OCI-LY7 (cell line): ENCODE data around the gene CALR3. TPM values are rescaled to one million over a fixed set of nuclear protein-coding genes. Genes with fewer than 3 reads are reported as not detected.
"Not testable (repeated sequence)": the region's sequence is repeated elsewhere in the genome, so short reads cannot be mapped to it uniquely, and the experiment has no call there.

Experiments
- BruUV-seq: library from RNA; stranded (reverse); fragments of 400-500 nt; replicated peaks from 2 replicates; lab custom pipeline; 2021; lab: Mats Ljungman, UMichigan
- CTCF ChIA-PET: fragments of 300-600 bp; sonication (Branson Sonifier 250); formaldehyde crosslinking; loops from one replicate; lab custom pipeline; 2022; ENCODE audit warnings: antibody characterized with exemption; ENCODE audit not compliant: unreplicated experiment; lab: Charles Lee
- POLR2A ChIA-PET: fragments of 300-600 bp; sonication (Branson Sonifier 250); formaldehyde crosslinking; loops from one replicate; lab custom pipeline; 2022; ENCODE audit warnings: antibody characterized with exemption; lab: Charles Lee
- DNase-seq: peaks from one replicate; pipeline ENCODE4 v3.0.0-alpha.2; 2015; ENCODE audit warnings: low spot score
- H2AFZ ChIP-seq: fragments of 200-600 bp; sonication (generic), shearing (Covaris generic); 2 replicates; pipeline ENCODE4 v1.6.1; 2014; ENCODE audit warnings: mild to moderate bottlenecking, antibody characterized with exemption, low read length, moderate library complexity
- H3K27ac ChIP-seq: fragments of 200-600 bp; sonication (generic); 2 replicates; pipeline ENCODE4 v1.5.1; 2014; ENCODE audit warnings: mixed run types, low read depth, mild to moderate bottlenecking, moderate library complexity, low read length, inconsistent platforms; ENCODE audit not compliant: poor library complexity, severe bottlenecking
- H3K36me3 ChIP-seq: fragments of 200-600 bp; sonication (generic); 2 replicates; pipeline ENCODE4 v1.6.1; 2014; ENCODE audit warnings: mild to moderate bottlenecking, antibody characterized with exemption, low read length, moderate library complexity, mixed read lengths; ENCODE audit not compliant: insufficient read depth
- H3K4me1 ChIP-seq: fragments of 200-600 bp; sonication (generic); 2 replicates; pipeline ENCODE4 v1.5.1; 2014; ENCODE audit warnings: mild to moderate bottlenecking, low read length; ENCODE audit not compliant: insufficient read depth, poor library complexity, severe bottlenecking
- H3K4me2 ChIP-seq: fragments of 200-600 bp; sonication (generic); 2 replicates; pipeline ENCODE4 v1.6.1; 2014; ENCODE audit warnings: mild to moderate bottlenecking, low read length
- H3K4me3 ChIP-seq: fragments of 200-600 bp; sonication (generic); 2 replicates; pipeline ENCODE4 v1.5.1; 2014; ENCODE audit warnings: mild to moderate bottlenecking, low read depth, low read length; ENCODE audit not compliant: poor library complexity, severe bottlenecking
- H3K79me2 ChIP-seq: fragments of 200-600 bp; sonication (generic); 2 replicates; pipeline ENCODE4 v1.6.1; 2016; ENCODE audit warnings: low read depth, mild to moderate bottlenecking, low read length, moderate library complexity, mixed read lengths; ENCODE audit not compliant: insufficient read depth
- H3K9me2 ChIP-seq: fragments of 200-600 bp; sonication (generic); 2 replicates; pipeline ENCODE4 v1.6.1; 2016; ENCODE audit warnings: mild to moderate bottlenecking, low read length, mixed read lengths; ENCODE audit not compliant: insufficient read depth
- H3K9me3 ChIP-seq: fragments of 200-600 bp; sonication (generic); 2 replicates; pipeline ENCODE4 v1.6.1; 2014; ENCODE audit warnings: mild to moderate bottlenecking, mixed run types, low read length, mixed read lengths
- H4K20me1 ChIP-seq: fragments of 200-600 bp; sonication (generic); 2 replicates; pipeline ENCODE4 v1.6.1; 2014; ENCODE audit warnings: mild to moderate bottlenecking, antibody characterized with exemption, low read length, moderate library complexity, mixed read lengths; ENCODE audit not compliant: insufficient read depth
- CTCF ChIP-seq: fragments of 200-600 bp; sonication (generic); conservative IDR thresholded peaks from 2 replicates; pipeline ENCODE4 v1.5.1; 2014; ENCODE audit warnings: mild to moderate bottlenecking, antibody characterized with exemption, low read length, moderate library complexity, mixed read lengths
- EZH2phosphoT487 ChIP-seq: fragments of 200-600 bp; sonication (generic); IDR thresholded peaks from 2 replicates; pipeline ENCODE4 v1.6.1; 2018; ENCODE audit warnings: low read depth, borderline replicate concordance, mild to moderate bottlenecking, mixed run types, antibody characterized with exemption, low read length, moderate library complexity, mixed read lengths
- intact Hi-C: fragments of 100-400 bp; cut with micrococcal nuclease; formaldehyde crosslinking; loops from one replicate; pipeline ENCODE4 v1.10.0; 2022; ENCODE audit not compliant: unreplicated experiment
- total RNA-seq, 2 experiments: library from RNA; depleted of rRNA in 1 of 2; stranded (reverse); fragments of >200 nt in 1 of 2; shearing (Covaris generic) in 1 of 2; gene quantifications; 2 replicates each; pipeline ENCODE4 v1.2.3, GENCODE V29; 2014 to 2022

Gene CALR3
- total RNA-seq, 2 experiments from 2014 or later = not detected

DNA sequence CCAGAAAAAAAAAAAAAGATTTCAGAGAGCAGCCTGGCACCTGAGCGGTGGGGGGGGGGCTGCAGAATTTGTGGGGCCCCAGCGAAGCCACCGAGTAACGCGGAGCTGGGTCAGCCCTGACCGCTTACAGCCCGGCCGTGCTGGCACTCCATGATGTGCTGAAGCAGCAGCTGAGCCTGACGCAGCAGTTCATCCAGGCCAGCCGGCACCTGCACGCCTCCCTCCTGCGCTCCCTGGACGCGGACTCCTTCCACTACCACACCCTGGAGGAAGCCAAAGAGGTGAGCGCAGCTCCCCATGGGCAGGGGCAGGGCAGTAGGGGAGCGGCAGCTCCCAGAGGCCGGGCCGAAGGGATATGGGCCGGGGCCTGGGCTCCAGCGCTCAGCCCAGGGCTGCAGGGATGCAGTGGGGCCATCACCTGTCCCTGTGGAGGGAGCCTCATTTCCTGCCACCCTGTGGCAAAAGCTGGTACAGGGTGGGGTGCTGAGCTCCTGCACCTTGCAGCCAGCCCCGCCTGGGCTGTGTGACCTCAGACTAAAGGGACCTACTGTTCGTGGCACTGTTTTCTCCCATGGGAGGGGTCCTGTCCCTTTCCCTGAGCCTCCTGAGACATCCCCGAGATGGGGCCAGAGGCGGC is 18.5 kb upstream of the CALR3 start:
- no peak overlapping the region for H3K4me3 ChIP-seq
- no peaks in the 10 kb centered on the region for H3K4me1 ChIP-seq
- no peaks in the 10 kb centered on the region for H4K20me1 ChIP-seq
- H3K27ac ChIP-seq = no peak overlapping the region
- no peak overlapping the region for H2AFZ ChIP-seq
- no peaks in the 10 kb centered on the region for H3K79me2 ChIP-seq
- H3K36me3 ChIP-seq = peaks cover 61% of the 10 kb centered on the region
- ChIA-PET CTCF (interaction anchor here (0.5 to 1.0 kb wide), 3 partner anchors 73 to 170 kb away, joined by 3 to 5 read pairs (median 4); no protein-coding TSS in a partner anchor), POLR2A (no interaction called here)
- H3K9me3 ChIP-seq = no peaks in the 10 kb centered on the region
- TF ChIP-seq EZH2phosphoT487 (no peak), CTCF (peak; percentile 48)
- DNase-seq = peak; percentile 34
- BruUV-seq = no TSS peak
- intact Hi-C loops = loop anchor here (1.0 kb wide), 1 partner anchor 73 kb away; no protein-coding TSS in a partner anchor
- no peaks in the 10 kb centered on the region for H3K9me2 ChIP-seq
- H3K4me2 ChIP-seq = no peak overlapping the region

- H3K79me2 ChIP-seq, H3K9me2 ChIP-seq, intact Hi-C loops, H3K9me3 ChIP-seq, CTCF ChIA-PET, POLR2A ChIA-PET, H2AFZ ChIP-seq, H3K4me2 ChIP-seq, H4K20me1 ChIP-seq, H3K4me3 ChIP-seq, DNase-seq, H3K4me1 ChIP-seq, H3K27ac ChIP-seq: not testable (repeated sequence)
- BruUV-seq = TSS peak; percentile 41
- peaks cover 46% of the 10 kb centered on the region for H3K36me3 ChIP-seq
These were observed 16.6 kb upstream of the CALR3 start for GRCh38 chr19:16512611-16513010.

DNA sequence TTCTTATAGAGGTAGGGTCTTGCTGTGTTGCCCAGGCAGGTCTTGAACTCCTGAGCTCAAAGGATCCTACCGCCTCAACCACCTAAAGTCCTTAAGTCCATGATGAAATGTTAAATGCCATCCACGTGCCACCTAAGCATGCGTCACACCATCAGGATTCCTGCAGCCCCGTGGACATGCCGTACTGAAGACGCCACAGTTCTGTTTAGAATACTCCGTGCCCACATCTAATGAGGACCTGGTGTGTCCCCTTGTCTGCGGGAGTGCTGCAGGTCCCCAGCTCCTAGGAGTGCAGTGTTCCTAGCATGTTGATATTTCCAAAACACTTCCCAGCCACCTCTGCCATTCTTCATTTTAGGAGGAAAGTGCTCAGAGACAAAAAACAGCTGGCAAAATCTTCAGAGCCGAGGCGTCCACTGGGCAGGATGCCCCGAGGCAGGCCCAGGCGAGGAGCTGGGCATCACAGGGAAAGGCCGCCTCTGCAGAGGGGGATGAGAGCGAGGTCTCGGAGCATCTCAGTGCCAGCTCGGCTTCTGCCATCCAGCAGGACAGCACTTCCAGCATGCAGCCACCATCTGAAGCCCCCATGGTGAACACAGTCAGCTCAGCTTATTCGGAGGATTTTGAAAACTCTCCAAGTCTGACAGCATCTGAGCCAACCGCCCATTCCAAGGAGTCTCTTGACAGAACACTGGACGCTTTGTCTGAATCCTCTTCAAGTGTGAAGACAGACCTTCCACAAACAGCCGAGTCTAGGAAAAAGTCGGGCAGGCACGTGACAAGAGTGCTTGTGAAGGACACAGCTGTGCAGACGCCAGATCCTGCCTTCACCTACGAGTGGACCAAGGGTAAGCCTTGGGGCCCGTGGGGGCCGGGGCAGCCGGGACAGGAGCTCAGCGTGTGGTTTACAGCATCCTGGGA is 13.4 kb upstream of the CALR3 start:
- Histone ChIP-seq H3K27ac (no peak overlapping the region), H3K9me3 (no peaks in the 10 kb centered on the region), H4K20me1 (no peaks in the 10 kb centered on the region), H3K79me2 (no peaks in the 10 kb centered on the region), H3K36me3 (peaks cover 22% of the 10 kb centered on the region), H3K4me2 (no peak overlapping the region), H3K4me1 (no peaks in the 10 kb centered on the region), H3K4me3 (no peak overlapping the region), H3K9me2 (no peaks in the 10 kb centered on the region), H2AFZ (no peak overlapping the region)
- BruUV-seq = no TSS peak
- ChIA-PET CTCF (no interaction called here), POLR2A (no interaction called here)
- intact Hi-C loops = no loop called here
- TF ChIP-seq CTCF (no peak), EZH2phosphoT487 (no peak)
- no peak for DNase-seq
